OCI-LY1 (cell line): Measurements from ENCODE around the gene HSD17B14.
"Not testable (repeated sequence)": the region's sequence is repeated elsewhere in the genome, so short reads cannot be mapped to it uniquely, and the experiment has no call there.

Experiments used
- H2AFZ ChIP-seq: fragments of 200-600 bp; sonication (generic), shearing (Covaris generic); 2 replicates; pipeline ENCODE4 v1.6.0; 2014; ENCODE audit warnings: antibody characterized with exemption, mild to moderate bottlenecking, low read length
- H3F3A ChIP-seq: fragments of 200-600 bp; sonication (generic), shearing (Covaris generic); 2 replicates; pipeline ENCODE4 v1.6.0; 2014; ENCODE audit warnings: mild to moderate bottlenecking, antibody characterized with exemption, low read length, moderate library complexity; ENCODE audit not compliant: insufficient read depth
- H3K27ac ChIP-seq: fragments of 200-600 bp; sonication (generic); 2 replicates; pipeline ENCODE4 v1.5.1; 2014; ENCODE audit warnings: low read length, mixed run types, mild to moderate bottlenecking, low read depth; ENCODE audit not compliant: poor library complexity, severe bottlenecking
- H3K27me3 ChIP-seq: fragments of 200-600 bp; sonication (generic); 2 replicates; pipeline ENCODE4 v1.6.0; 2014; ENCODE audit warnings: antibody characterized with exemption, mild to moderate bottlenecking, low read length, moderate library complexity; ENCODE audit not compliant: insufficient read depth
- H3K36me3 ChIP-seq: fragments of 200-600 bp; sonication (generic); 2 replicates; pipeline ENCODE4 v1.6.1; 2014; ENCODE audit warnings: mild to moderate bottlenecking, antibody characterized with exemption, low read length, moderate library complexity, mixed read lengths; ENCODE audit not compliant: insufficient read depth
- H3K4me1 ChIP-seq: fragments of 200-600 bp; sonication (generic); 2 replicates; pipeline ENCODE4 v1.5.1; 2014; ENCODE audit warnings: mild to moderate bottlenecking, low read length, moderate library complexity; ENCODE audit not compliant: insufficient read depth, severe bottlenecking
- H3K4me2 ChIP-seq: fragments of 200-600 bp; sonication (generic), shearing (Covaris generic); 2 replicates; pipeline ENCODE4 v1.6.1; 2014; ENCODE audit warnings: low read length
- H3K4me3 ChIP-seq: fragments of 200-600 bp; sonication (generic); 2 replicates; pipeline ENCODE4 v1.5.1; 2014; ENCODE audit warnings: low read length, low read depth, mild to moderate bottlenecking, mixed read lengths; ENCODE audit not compliant: poor library complexity, severe bottlenecking
- H3K79me2 ChIP-seq: fragments of 200-600 bp; shearing (Covaris generic); 2 replicates; pipeline ENCODE4 v1.6.1; 2016; ENCODE audit warnings: mixed run types, low read length, mixed read lengths; ENCODE audit not compliant: insufficient read depth
- H3K9ac ChIP-seq: fragments of 200-600 bp; sonication (generic), shearing (Covaris generic); 2 replicates; pipeline ENCODE4 v1.6.1; 2014; ENCODE audit warnings: mild to moderate bottlenecking, low read length, mixed read lengths
- H3K9me2 ChIP-seq: fragments of 200-600 bp; sonication (generic), shearing (Covaris generic); 2 replicates; pipeline ENCODE4 v1.6.1; 2014; ENCODE audit warnings: low read depth, mild to moderate bottlenecking, low read length, mixed read lengths
- H3K9me3 ChIP-seq: fragments of 200-600 bp; shearing (Covaris generic); 2 replicates; pipeline ENCODE4 v1.6.1; 2014; ENCODE audit warnings: low read length, mixed read lengths
- H4K20me1 ChIP-seq: fragments of 200-600 bp; sonication (generic), shearing (Covaris generic); 2 replicates; pipeline ENCODE4 v1.6.0; 2016; ENCODE audit warnings: mild to moderate bottlenecking, low read length; ENCODE audit not compliant: insufficient read depth
- CTCF ChIP-seq: fragments of 200-600 bp; sonication (generic), shearing (Covaris generic); IDR thresholded peaks from 2 replicates; pipeline ENCODE4 v1.5.1; 2017; ENCODE audit warnings: mild to moderate bottlenecking, antibody characterized with exemption, low read length, moderate library complexity, mixed read lengths
- EZH2 ChIP-seq: fragments of 200-600 bp; sonication (generic), shearing (Covaris generic); IDR thresholded peaks from 2 replicates; pipeline ENCODE4 v1.8.0; 2017; ENCODE audit warnings: borderline replicate concordance, mixed run types, mild to moderate bottlenecking, antibody characterized with exemption, low read length, moderate library complexity, mixed read lengths

Gene HSD17B14

GRCh38 chr19:48854103-48854502, 17.8 kb upstream of the HSD17B14 start:
- Histone ChIP-seq H3K79me2 (no peaks in the 10 kb centered on the region), H3K4me2 (no peak overlapping the region), H4K20me1 (no peaks in the 10 kb centered on the region), H3K9ac (no peak overlapping the region), H3K4me3 (no peak overlapping the region), H3K9me2 (no peaks in the 10 kb centered on the region), H3K27ac (no peak overlapping the region), H2AFZ (no peak overlapping the region), H3F3A (no peaks in the 10 kb centered on the region), H3K4me1 (no peaks in the 10 kb centered on the region), H3K27me3 (0 out of 2 replicates have a peak, but pooled peaks cover 5% of the 10 kb centered on the region), H3K9me3 (no peaks in the 10 kb centered on the region), H3K36me3 (no peaks in the 10 kb centered on the region)
- TF ChIP-seq CTCF (no peak), EZH2 (no peak)

GRCh38 chr19:48853483-48853882, 17.2 kb upstream of the HSD17B14 start:
- H3K27ac ChIP-seq: no peak overlapping the region
- no peaks in the 10 kb centered on the region for H3K9me3 ChIP-seq
- H3K36me3 ChIP-seq: no peaks in the 10 kb centered on the region
- H3K9ac ChIP-seq: no peak overlapping the region
- H3K9me2 ChIP-seq: no peaks in the 10 kb centered on the region
- 0 out of 2 replicates have a peak, but pooled peaks cover 5% of the 10 kb centered on the region for H3K27me3 ChIP-seq
- no peak overlapping the region for H3K4me2 ChIP-seq
- no peaks in the 10 kb centered on the region for H3K79me2 ChIP-seq
- H4K20me1 ChIP-seq: no peaks in the 10 kb centered on the region
- no peaks in the 10 kb centered on the region for H3K4me1 ChIP-seq
- no peak for TF ChIP-seq CTCF
- no peak for TF ChIP-seq EZH2
- H3K4me3 ChIP-seq: no peak overlapping the region
- no peaks in the 10 kb centered on the region for H3F3A ChIP-seq
- H2AFZ ChIP-seq: no peak overlapping the region

GRCh38 chr19:48852292-48852691, 16.0 kb upstream of the HSD17B14 start:
- no peak overlapping the region for H3K4me2 ChIP-seq
- no peak for TF ChIP-seq EZH2
- no peak for TF ChIP-seq CTCF
- H4K20me1 ChIP-seq: no peaks in the 10 kb centered on the region
- H3K9me2 ChIP-seq: no peaks in the 10 kb centered on the region
- H2AFZ ChIP-seq: no peak overlapping the region
- H3K9me3 ChIP-seq: no peaks in the 10 kb centered on the region
- no peak overlapping the region for H3K9ac ChIP-seq
- H3K79me2 ChIP-seq: no peaks in the 10 kb centered on the region
- 0 out of 2 replicates have a peak, but pooled peaks cover 5% of the 10 kb centered on the region for H3K27me3 ChIP-seq
- no peaks in the 10 kb centered on the region for H3K36me3 ChIP-seq
- no peak overlapping the region for H3K4me3 ChIP-seq
- H3K4me1 ChIP-seq: no peaks in the 10 kb centered on the region
- H3F3A ChIP-seq: no peaks in the 10 kb centered on the region
- H3K27ac ChIP-seq: no peak overlapping the region

GRCh38 chr19:48846659-48847058, 10.4 kb upstream of the HSD17B14 start:
- H3K79me2 ChIP-seq, H4K20me1 ChIP-seq, H3F3A ChIP-seq, H3K9me3 ChIP-seq, H3K27ac ChIP-seq, H3K4me1 ChIP-seq, H3K9ac ChIP-seq, H3K27me3 ChIP-seq, H3K4me2 ChIP-seq, H3K9me2 ChIP-seq, H2AFZ ChIP-seq, H3K36me3 ChIP-seq, H3K4me3 ChIP-seq: not testable (repeated sequence)
